Cardiac muscle cell (in vitro differentiated cells and primary cell): ENCODE results near the gene CDH1. TPM values are rescaled to one million over a fixed set of nuclear protein-coding genes. Genes with fewer than 3 reads are reported as not detected.

ENCODE experiments used
- DNase-seq, 2 donors: peaks; one replicate each; pipeline versions ENCODE4 v3.0.0 to v3.0.0-alpha.2; 2010 to 2017; ENCODE audit warnings: low read depth in 1 of 2, low spot score in 1 of 2
- H3K27ac ChIP-seq: fragments of 200-600 bp; sonication (generic); 2 replicates; pipeline ENCODE4 v1.5.1; 2016
- H3K27me3 ChIP-seq: fragments of 200-600 bp; sonication (generic); 2 replicates; pipeline ENCODE4 v1.6.0; 2016; ENCODE audit warnings: control low read depth
- H3K36me3 ChIP-seq: fragments of 200-600 bp; sonication (generic); 2 replicates; pipeline ENCODE4 v1.5.1; 2016; ENCODE audit warnings: control low read depth
- H3K4me1 ChIP-seq: fragments of 200-600 bp; sonication (generic); 2 replicates; pipeline ENCODE4 v1.8.1; 2017; ENCODE audit warnings: low read depth, mild to moderate bottlenecking, mixed run types
- H3K4me3 ChIP-seq: fragments of 200-600 bp; sonication (generic); 2 replicates; pipeline ENCODE4 v1.5.1; 2016; ENCODE audit warnings: mild to moderate bottlenecking
- H3K9me3 ChIP-seq: fragments of 200-600 bp; sonication (generic); 2 replicates; pipeline ENCODE4 v1.5.1; 2017; ENCODE audit warnings: low read depth, mild to moderate bottlenecking, control low read depth
- CTCF ChIP-seq: IDR thresholded peaks from 2 replicates; pipeline ENCODE4 v1.5.1; 2012; ENCODE audit warnings: low read depth, mild to moderate bottlenecking, low read length
- polyA plus RNA-seq: library from polyadenylated mRNA; unstranded; fragments of >200 nt; fragmentation: Nextera tagmentation; extraction: Ambion mirVana; gene quantifications from 2 replicates; pipeline ENCODE4 v1.2.1, GENCODE V29; 2016
- total RNA-seq: library from RNA; depleted of rRNA; stranded (reverse); fragments of >200 nt; gene quantifications from 2 replicates; pipeline ENCODE4 v1.2.3, GENCODE V29; 2016

Gene CDH1
- total and polyA plus RNA-seq, 2 experiments from 2014 or later = 0.09 to 1.4 TPM

GRCh38 chr16:68860978-68861892 is 124.1 kb downstream of the CDH1 start:
- DNase-seq = no peak
- Histone ChIP-seq H3K36me3 (no peaks in the 10 kb centered on the region), H3K27ac (no peak overlapping the region), H3K27me3 (no peaks in the 10 kb centered on the region), H3K9me3 (no peaks in the 10 kb centered on the region), H3K4me3 (no peak overlapping the region), H3K4me1 (no peaks in the 10 kb centered on the region)
- no peak for TF ChIP-seq CTCF

- Histone ChIP-seq H3K36me3 (no peaks in the 10 kb centered on the region), H3K27ac (no peak overlapping the region), H3K9me3 (no peaks in the 10 kb centered on the region), H3K4me1 (no peaks in the 10 kb centered on the region), H3K27me3 (no peaks in the 10 kb centered on the region), H3K4me3 (no peak overlapping the region)
- no peak for TF ChIP-seq CTCF
- DNase-seq = no peak
Observed at GRCh38 chr16:68866933-68867332, 129.8 kb downstream of the CDH1 start.

GRCh38 chr16:68869492-68870088 is 132.5 kb downstream of the CDH1 start:
- Histone ChIP-seq H3K36me3 (no peaks in the 10 kb centered on the region), H3K27me3 (no peaks in the 10 kb centered on the region), H3K4me3 (no peak overlapping the region), H3K4me1 (no peaks in the 10 kb centered on the region), H3K27ac (no peak overlapping the region), H3K9me3 (no peaks in the 10 kb centered on the region)
- no peak for DNase-seq
- no peak for TF ChIP-seq CTCF

- Histone ChIP-seq H3K4me3 (no peak overlapping the region), H3K27me3 (no peaks in the 10 kb centered on the region), H3K9me3 (no peaks in the 10 kb centered on the region), H3K27ac (no peak overlapping the region), H3K4me1 (no peaks in the 10 kb centered on the region), H3K36me3 (peaks cover 4% of the 10 kb centered on the region)
- no peak for TF ChIP-seq CTCF
- DNase-seq = no peak
Observed at GRCh38 chr16:68873635-68874471, 136.8 kb downstream of the CDH1 start.

GRCh38 chr16:68875871-68876270 is 138.8 kb downstream of the CDH1 start:
- H3K27me3 ChIP-seq = no peaks in the 10 kb centered on the region
- no peak overlapping the region for H3K27ac ChIP-seq
- no peak overlapping the region for H3K4me3 ChIP-seq
- DNase-seq = no peak
- H3K36me3 ChIP-seq = peaks cover 4% of the 10 kb centered on the region
- H3K9me3 ChIP-seq = no peaks in the 10 kb centered on the region
- H3K4me1 ChIP-seq = no peaks in the 10 kb centered on the region
- no peak for TF ChIP-seq CTCF
